Fibroblast of skin of left biceps (primary cell): ENCODE data around the gene TACSTD2.
A peak's percentile ranks its signal among the peaks of the same experiment; 100 is the strongest.
"Not testable (repeated sequence)": the region's sequence is repeated elsewhere in the genome, so short reads cannot be mapped to it uniquely, and the experiment has no call there.

Source experiments
- DNase-seq, 2 experiments: peaks; one replicate each; pipeline ENCODE4 v3.0.0-alpha.2; 2013; ENCODE audit warnings: low read depth in 2 of 2

The TACSTD2 gene

GRCh38 chr1:58576727-58577653 lies at the start of gene TACSTD2:
Gene TACSTD2, minus strand, starts transcription at chr1:58577252. Its CDS starts 96 bp downstream, at chr1:58577156.
- DNase-seq = no peak

GRCh38 chr1:58626293-58626692 lies 49.2 kb upstream of the TACSTD2 start:
- no peak for DNase-seq

GRCh38 chr1:58623259-58623658 lies 46.2 kb upstream of the TACSTD2 start:
- DNase-seq = not testable (repeated sequence)

- DNase-seq = no peak
Measured at GRCh38 chr1:58622571-58622970, 45.5 kb upstream of the TACSTD2 start.

GRCh38 chr1:58621391-58621790 lies 44.3 kb upstream of the TACSTD2 start:
- DNase-seq = no peak

GRCh38 chr1:58620926-58621325 lies 43.9 kb upstream of the TACSTD2 start:
- DNase-seq = no peak

- DNase-seq = no peak
Measured at GRCh38 chr1:58620259-58620658, 43.2 kb upstream of the TACSTD2 start.

GRCh38 chr1:58619286-58620054 lies 42.4 kb upstream of the TACSTD2 start:
- DNase-seq = no peak

- DNase-seq = peak; percentile 57
Measured at GRCh38 chr1:58618303-58618702, 41.3 kb upstream of the TACSTD2 start.

- DNase-seq = no peak
Measured at GRCh38 chr1:58611861-58612385, 34.9 kb upstream of the TACSTD2 start.

- DNase-seq = no peak
Measured at GRCh38 chr1:58608945-58609344, 31.9 kb upstream of the TACSTD2 start.

GRCh38 chr1:58608297-58608696 lies 31.2 kb upstream of the TACSTD2 start:
- no peak for DNase-seq

GRCh38 chr1:58607391-58607790 lies 30.3 kb upstream of the TACSTD2 start:
- DNase-seq = no peak

GRCh38 chr1:58601921-58602320 lies 24.9 kb upstream of the TACSTD2 start:
- not testable (repeated sequence) for DNase-seq

GRCh38 chr1:58597996-58598395 lies 20.9 kb upstream of the TACSTD2 start:
- no peak for DNase-seq

- DNase-seq = peak in 1 of 2 experiments; percentile 18
Measured at GRCh38 chr1:58597076-58597475, 20.0 kb upstream of the TACSTD2 start.

GRCh38 chr1:58596631-58597052 lies 19.6 kb upstream of the TACSTD2 start:
- DNase-seq = no peak

- no peak for DNase-seq
Measured at GRCh38 chr1:58594546-58594945, 17.5 kb upstream of the TACSTD2 start.

GRCh38 chr1:58592522-58593134 lies 15.6 kb upstream of the TACSTD2 start:
- peak; percentile 62 to 64 for DNase-seq

GRCh38 chr1:58591806-58592205 lies 14.8 kb upstream of the TACSTD2 start:
- DNase-seq = no peak

GRCh38 chr1:58590019-58590418 lies 13.0 kb upstream of the TACSTD2 start:
- DNase-seq = no peak

- no peak for DNase-seq
Measured at GRCh38 chr1:58588396-58588795, 11.3 kb upstream of the TACSTD2 start.
